PC-9 (cell line): ENCODE measurements around the gene CNP.

ENCODE experiments used
- CTCF ChIP-seq: fragments of 200-600 bp; sonication (generic); conservative IDR thresholded peaks from 2 replicates; pipeline ENCODE4 v1.6.1; 2017; ENCODE audit warnings: mixed run types, antibody characterized with exemption, mild to moderate bottlenecking, moderate library complexity
- EZH2 ChIP-seq: fragments of 200-600 bp; sonication (generic); IDR thresholded peaks from 2 replicates; pipeline ENCODE4 v1.8.0; 2017; ENCODE audit warnings: antibody characterized with exemption, low read depth

- no peak for TF ChIP-seq CTCF
- TF ChIP-seq EZH2: no peak
Measured at GRCh38 chr17:41932816-41933389, 33.7 kb upstream of the CNP start.
